ENCODE measurements around the gene PLCD3.

GRCh38 chr17:45106582-45106981, 25.7 kb downstream of the PLCD3 start:
- TF ChIP-seq CTCF (CRISPR knock-in tag; IDR thresholded peaks at IDR 0.05) (no peak), ZNF280B (CRISPR knock-in tag; IDR thresholded peaks at IDR 0.05; ENCODE audit: borderline replicate concordance) (no peak)
